Retina (tissue), 1 donor: ENCODE data around the gene PAQR8.

Experiments used
- DNase-seq: peaks from one replicate; pipeline ENCODE4 v3.0.0-alpha.2; 2016

Gene PAQR8, protein sequence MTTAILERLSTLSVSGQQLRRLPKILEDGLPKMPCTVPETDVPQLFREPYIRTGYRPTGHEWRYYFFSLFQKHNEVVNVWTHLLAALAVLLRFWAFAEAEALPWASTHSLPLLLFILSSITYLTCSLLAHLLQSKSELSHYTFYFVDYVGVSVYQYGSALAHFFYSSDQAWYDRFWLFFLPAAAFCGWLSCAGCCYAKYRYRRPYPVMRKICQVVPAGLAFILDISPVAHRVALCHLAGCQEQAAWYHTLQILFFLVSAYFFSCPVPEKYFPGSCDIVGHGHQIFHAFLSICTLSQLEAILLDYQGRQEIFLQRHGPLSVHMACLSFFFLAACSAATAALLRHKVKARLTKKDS

DNA sequence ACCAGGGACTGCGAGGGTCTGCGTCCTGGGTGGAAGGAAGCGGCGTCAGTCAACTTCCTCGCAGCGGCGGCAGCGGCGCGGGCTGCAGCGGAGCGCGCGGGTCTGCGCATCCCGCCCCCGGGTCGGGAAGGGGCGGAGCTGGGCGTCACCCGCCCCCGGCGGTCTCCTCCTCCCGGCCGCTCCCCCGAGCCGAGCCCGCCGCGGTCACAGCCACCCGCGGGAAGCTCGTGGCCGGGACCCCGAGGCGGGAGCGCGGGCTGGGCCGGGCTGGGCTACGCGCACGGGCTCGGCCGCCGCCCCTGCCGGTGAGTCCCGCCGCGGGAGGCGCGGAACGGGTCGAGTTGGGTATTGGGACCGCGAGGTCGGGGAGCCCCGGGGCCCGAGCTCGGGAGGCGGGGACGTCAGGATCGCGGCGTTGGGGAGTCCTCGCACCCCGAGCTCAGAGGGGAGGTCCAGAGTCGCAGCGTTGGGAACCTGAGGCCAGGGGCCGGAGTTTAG, at the start of gene PAQR8:
Gene PAQR8, plus strand, starts transcription at position 207 of the 498 bp plus-strand sequence. CDS start 41,063 bp downstream, outside the sequence.
- DNase-seq: peak; percentile 87

GRCh38 chr6:52312461-52312860, 49.5 kb upstream of the PAQR8 start:
- DNase-seq: peak; percentile 43

- DNase-seq: no peak
These were observed 47.2 kb upstream of the PAQR8 start for GRCh38 chr6:52314752-52315151.

GRCh38 chr6:52317211-52317610, 44.7 kb upstream of the PAQR8 start:
- no peak for DNase-seq

- DNase-seq: no peak
These were observed 43.9 kb upstream of the PAQR8 start for GRCh38 chr6:52317841-52318581.

DNA sequence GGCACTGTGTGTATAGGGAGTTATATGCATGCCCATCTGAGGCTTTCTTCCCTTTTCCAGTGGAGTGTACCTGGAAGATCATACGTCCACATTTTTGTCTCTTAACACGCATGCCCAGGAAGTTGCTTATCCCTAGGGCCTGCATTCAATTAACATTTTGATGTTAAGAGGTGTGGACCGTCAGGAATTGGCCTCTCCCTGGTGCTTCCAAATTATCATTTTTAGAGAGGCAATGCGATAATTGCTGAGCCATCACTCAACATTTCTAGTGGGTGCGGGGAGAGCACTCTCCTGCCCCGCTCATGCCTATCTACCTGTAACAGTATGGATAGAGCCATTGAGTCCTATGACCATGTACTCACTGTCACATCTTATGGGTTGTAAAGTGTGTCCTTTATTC, 37.8 kb upstream of the PAQR8 start:
- DNase-seq: no peak

DNA sequence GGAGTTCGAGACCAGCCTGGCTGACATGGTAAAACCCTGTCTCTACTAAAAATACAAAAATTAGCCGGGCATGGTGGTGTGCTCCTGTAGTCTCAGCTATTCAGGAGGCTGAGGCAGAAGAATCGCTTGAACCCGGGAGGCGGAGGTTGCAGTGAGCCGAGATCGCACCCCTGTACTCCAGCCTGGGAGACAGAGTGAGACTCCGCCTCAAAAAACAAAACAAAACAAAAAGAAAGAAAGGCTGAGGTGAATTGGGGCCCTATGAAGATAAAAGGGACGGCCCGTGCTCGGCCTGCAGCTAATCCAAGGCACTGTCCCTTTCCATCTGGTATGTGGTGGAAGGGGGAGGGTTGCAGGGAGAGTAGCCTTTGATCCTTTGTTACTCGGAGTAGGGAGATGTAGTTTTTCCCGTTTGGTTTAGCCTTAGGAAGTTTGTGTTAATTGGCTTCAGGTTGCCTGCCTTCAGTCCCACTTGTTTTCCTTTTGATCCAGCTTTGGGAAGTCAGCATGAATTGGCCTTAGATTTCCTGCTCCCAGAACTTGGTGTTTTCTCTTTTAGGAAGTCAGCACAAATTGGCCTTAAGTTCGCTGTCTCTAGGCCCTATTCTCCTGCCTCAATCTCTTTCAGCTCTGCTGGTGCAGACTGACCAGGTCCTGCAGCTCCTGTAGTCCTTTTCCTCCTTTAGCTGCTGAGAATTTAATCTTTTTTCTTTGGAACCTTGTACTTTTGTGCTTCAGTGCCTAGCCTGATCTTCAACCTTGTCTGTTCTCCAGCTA, 36.1 kb upstream of the PAQR8 start:
- DNase-seq: peak; percentile 27

DNA sequence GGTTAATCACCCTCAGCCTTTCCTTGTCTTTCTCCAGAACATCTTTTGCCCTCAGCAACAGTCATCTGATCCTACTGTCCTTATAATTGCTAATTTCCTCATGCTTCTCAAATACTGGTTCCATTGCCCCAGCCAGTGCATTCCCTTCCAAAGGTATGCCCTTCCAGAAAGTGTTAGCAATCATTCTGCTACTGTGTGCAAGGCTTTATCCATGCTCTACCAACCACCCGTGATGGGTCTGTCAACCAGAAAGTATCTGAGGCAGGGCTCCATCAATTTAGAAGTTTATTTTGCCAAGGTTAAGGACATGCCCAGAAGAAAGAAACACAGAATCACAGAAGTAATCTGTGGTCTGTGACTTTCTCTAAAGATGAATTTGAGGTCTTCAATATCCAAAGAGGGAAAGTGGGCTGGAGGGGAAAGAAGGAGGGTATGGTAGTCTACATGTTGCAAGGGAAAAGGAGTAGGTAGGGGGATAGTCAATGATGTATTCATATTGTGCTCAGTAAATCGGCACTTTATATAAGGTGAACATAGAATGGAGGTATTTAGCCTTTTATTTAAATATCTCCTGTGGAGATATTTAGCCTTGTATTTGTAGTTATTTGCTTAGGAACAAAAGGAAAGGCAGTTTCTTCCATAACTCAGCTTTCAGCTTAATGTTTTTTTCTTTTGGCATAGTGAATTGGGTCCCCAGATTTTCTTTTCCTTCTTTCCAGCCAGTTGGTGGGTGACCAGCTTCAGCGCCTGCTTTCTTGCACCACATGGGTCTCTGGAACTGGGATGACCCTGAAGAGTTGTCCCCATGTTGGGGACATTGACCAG, 35.2 kb upstream of the PAQR8 start:
- no peak for DNase-seq

- no peak for DNase-seq
These were observed 33.7 kb upstream of the PAQR8 start for GRCh38 chr6:52328303-52328662.

- DNase-seq: no peak
These were observed 33.2 kb upstream of the PAQR8 start for GRCh38 chr6:52328729-52329128.

DNA sequence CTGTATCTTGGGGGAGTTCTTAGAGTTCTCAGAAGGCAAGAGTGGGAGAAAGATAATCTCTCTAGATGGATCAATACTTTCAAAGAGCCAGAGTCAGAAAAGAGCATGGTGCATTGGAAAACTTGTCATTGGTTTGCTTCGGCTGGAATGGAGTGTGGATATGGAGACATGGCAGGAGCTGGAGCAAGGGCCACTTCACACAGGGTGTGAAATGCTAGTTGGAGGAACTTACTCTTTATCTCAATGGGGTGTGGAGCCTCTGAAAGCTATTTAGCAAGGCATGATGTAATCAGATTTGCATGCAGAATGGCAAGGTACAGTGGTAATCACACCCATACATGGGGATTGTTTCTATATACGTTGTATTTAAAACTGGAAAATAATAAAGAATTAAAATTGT, 31.5 kb upstream of the PAQR8 start:
- no peak for DNase-seq

DNA sequence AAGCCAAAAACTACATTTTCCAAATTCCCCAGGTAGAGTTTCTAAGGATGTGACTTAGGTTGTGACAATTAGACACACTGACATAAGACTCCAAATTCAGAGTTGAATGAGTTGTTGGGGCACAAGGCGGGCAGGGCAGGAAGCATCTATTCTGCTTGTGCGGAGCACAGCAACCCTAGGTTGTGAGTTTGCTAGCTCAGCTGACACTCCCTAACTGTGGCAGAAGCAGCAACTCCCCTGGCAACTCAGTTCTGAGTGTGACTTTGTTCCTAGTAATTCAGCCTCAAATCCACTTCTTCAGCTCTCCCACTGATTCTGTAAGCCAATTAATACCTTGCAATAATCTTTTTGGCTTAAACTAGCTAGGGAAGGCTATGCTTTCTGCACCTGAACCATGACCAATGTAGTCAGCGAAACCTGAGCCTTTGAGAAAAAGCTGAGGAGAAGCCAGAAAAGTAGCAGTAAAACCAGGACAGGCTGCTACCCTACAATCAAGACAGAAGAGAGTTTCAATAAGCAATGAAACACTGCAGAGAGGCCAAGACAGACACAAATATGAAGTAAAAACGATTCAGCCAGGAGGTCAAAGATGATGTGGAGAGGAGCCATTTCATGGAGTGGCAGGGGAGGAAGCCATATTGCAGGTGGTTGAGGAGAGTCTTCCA, 30.0 kb upstream of the PAQR8 start:
- DNase-seq: no peak

- no peak for DNase-seq
These were observed 28.1 kb upstream of the PAQR8 start for GRCh38 chr6:52333840-52334200.

GRCh38 chr6:52335576-52335975, 26.4 kb upstream of the PAQR8 start:
- DNase-seq: no peak

- no peak for DNase-seq
These were observed 24.9 kb upstream of the PAQR8 start for GRCh38 chr6:52336919-52337561.

- no peak for DNase-seq
These were observed 24.2 kb upstream of the PAQR8 start for GRCh38 chr6:52337633-52338290.

GRCh38 chr6:52340603-52340880, 21.4 kb upstream of the PAQR8 start:
- DNase-seq: no peak

GRCh38 chr6:52341561-52342260, 20.2 kb upstream of the PAQR8 start:
- DNase-seq: no peak

GRCh38 chr6:52345311-52345710, 16.6 kb upstream of the PAQR8 start:
- no peak for DNase-seq

DNA sequence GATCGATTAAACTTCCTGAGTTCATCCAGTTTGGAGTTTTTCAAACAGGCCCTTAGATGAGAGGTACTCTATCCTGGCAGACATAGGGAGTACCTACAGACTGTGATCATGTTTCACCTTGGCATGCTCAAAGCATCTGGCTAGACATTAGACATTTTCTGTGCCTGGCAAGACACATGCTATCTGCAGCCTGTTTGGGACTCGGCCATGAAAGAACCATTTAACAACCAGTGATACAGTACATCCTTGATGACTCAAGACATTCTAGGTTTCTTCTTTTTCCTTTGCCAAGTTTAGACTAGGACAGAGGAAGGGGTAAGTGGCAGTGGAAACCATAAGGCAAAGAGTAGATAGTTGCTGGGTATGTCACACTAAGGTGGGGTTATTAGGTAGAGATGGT, 15.4 kb upstream of the PAQR8 start:
- no peak for DNase-seq

DNA sequence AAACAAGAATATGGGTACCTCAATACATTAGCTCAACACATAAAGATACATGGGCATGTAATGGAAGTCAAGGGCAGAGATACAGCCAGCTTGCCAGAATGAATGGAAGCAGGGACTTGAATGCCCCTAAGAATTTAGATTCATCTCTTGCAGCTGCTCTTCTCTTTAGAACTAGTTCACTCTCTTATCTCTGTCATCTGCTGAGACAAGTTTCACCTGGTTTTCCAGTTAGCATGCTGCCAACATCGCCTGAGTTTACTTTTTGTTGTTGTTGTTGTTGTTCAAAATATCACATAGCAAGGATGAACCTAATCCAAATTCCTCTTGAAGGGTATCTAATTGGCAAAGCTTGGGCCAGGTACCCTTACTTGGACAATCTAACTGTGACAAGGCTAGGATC, 14.1 kb upstream of the PAQR8 start:
- DNase-seq: no peak
